GM18858 (cell line): ENCODE results near the gene IRF2BPL.
A peak's percentile ranks its signal among the peaks of the same experiment; 100 is the strongest.

ENCODE experiments used
- ATAC-seq: cut with Tn5 transposase; IDR thresholded peaks from one replicate; pipeline ENCODE4 v1.9.1; 2021; ENCODE audit not compliant: unreplicated experiment

IRF2BPL gene

GRCh38 chr14:77055306-77055705 lies 26.8 kb upstream of the IRF2BPL start:
- no peak for ATAC-seq

GRCh38 chr14:77053046-77053841 lies 24.7 kb upstream of the IRF2BPL start:
- ATAC-seq = no peak

GRCh38 chr14:77052281-77053044 lies 24.0 kb upstream of the IRF2BPL start:
- no peak for ATAC-seq

GRCh38 chr14:77051116-77051515 lies 22.6 kb upstream of the IRF2BPL start:
- ATAC-seq = no peak

GRCh38 chr14:77046721-77047120 lies 18.2 kb upstream of the IRF2BPL start:
- ATAC-seq = no peak

GRCh38 chr14:77045238-77046162 lies 17.0 kb upstream of the IRF2BPL start:
- ATAC-seq = no peak

- no peak for ATAC-seq
Observed at GRCh38 chr14:77044783-77045237, 16.3 kb upstream of the IRF2BPL start.

- ATAC-seq = no peak
Observed at GRCh38 chr14:77043984-77044485, 15.5 kb upstream of the IRF2BPL start.

GRCh38 chr14:77043177-77043983 lies 14.9 kb upstream of the IRF2BPL start:
- no peak for ATAC-seq

- ATAC-seq = no peak
Observed at GRCh38 chr14:77041881-77042545, 13.5 kb upstream of the IRF2BPL start.

- no peak for ATAC-seq
Observed at GRCh38 chr14:77040741-77041653, 12.5 kb upstream of the IRF2BPL start.

- peak; percentile 54 for ATAC-seq
Observed at GRCh38 chr14:77040059-77040740, 11.7 kb upstream of the IRF2BPL start.

GRCh38 chr14:77039285-77040058 lies 11.0 kb upstream of the IRF2BPL start:
- no peak for ATAC-seq

- no peak for ATAC-seq
Observed at GRCh38 chr14:77037938-77038568, 9.5 kb upstream of the IRF2BPL start.

- ATAC-seq = no peak
Observed at GRCh38 chr14:77037215-77037937, 8.9 kb upstream of the IRF2BPL start.
